Measurements from ENCODE around the gene KCNQ5. TPM values are rescaled to one million over a fixed set of nuclear protein-coding genes. Genes with fewer than 3 reads are reported as not detected.

The KCNQ5 gene
- total and polyA plus RNA-seq, 9 donors: 0.28 to 0.86 (median 0.57) TPM

DNA sequence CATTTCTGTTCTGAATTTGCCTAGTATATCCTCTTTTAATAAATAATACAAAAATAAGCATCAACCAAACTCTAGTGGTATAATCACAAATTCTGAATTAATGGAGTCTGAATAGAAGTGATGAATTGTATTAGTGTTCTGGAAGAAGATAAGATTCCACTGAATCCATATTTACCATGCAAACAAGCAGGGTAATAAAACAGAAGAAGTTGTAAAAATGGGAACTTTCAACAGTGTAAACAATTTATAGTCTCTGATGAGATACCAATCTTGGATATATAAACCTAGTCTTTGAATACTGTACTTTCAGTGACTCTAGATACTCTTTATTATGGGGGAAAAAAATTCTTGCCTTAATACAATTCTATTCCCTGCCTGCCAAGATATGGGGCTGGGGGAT, 405.8 kb downstream of the KCNQ5 start:
- Histone ChIP-seq H3K4me3 (ENCODE audit: low read length) (no peak overlapping the region), H3K27me3 (ENCODE audit: control insufficient read depth, insufficient read depth, low read length) (no peaks in the 10 kb centered on the region), H3K36me3 (ENCODE audit: control insufficient read depth, insufficient read depth, low read length) (no peaks in the 10 kb centered on the region), H3K9me3 (replicated peaks; ENCODE audit: control insufficient read depth, low read depth, low read length) (no peaks in the 10 kb centered on the region), H3K27ac (ENCODE audit: low read length) (no peak overlapping the region), H3K4me1 (ENCODE audit: control insufficient read depth, insufficient read depth, low read length) (no peaks in the 10 kb centered on the region)
- DNase-seq: no peak

GRCh38 chr6:73028124-73028766, 406.4 kb downstream of the KCNQ5 start:
- no peaks in the 10 kb centered on the region for H3K4me1 ChIP-seq (ENCODE audit: control insufficient read depth, insufficient read depth, low read length)
- no peaks in the 10 kb centered on the region for H3K27me3 ChIP-seq (ENCODE audit: control insufficient read depth, insufficient read depth, low read length)
- no peak overlapping the region for H3K4me3 ChIP-seq (ENCODE audit: low read length)
- H3K27ac ChIP-seq (ENCODE audit: low read length): no peak overlapping the region
- H3K9me3 ChIP-seq (replicated peaks; ENCODE audit: control insufficient read depth, low read depth, low read length): no peaks in the 10 kb centered on the region
- DNase-seq: no peak
- 0% methylated on average over 2 of the region's 8 CpGs for WGBS (ENCODE audit: insufficient coverage)
- no peaks in the 10 kb centered on the region for H3K36me3 ChIP-seq (ENCODE audit: control insufficient read depth, insufficient read depth, low read length)

DNA sequence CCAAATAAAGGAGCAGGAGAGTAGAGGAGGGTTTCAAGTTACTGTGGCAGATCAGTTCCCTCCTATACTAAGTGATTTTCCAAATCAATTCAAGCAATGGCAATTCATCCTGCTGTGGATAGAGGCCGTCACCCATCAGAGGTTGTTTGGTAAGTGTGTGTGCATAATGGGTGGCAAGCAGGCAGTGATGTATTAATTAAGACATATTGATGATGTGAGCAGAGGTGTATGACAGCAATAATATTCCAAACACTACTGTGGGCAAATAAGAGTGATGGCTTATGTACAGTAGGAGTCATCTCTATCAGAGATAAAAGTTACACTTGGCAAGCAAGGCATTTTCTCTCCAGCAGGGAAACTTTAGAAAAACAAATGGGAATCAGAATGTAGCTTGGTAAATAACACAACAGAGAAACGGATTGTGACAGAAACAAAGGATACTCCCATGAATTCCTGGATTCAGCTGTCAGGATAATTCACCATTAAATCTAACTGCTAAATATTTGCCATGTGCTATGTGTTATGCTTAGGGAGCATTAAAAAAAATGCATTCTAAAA, 407.1 kb downstream of the KCNQ5 start:
- Histone ChIP-seq H3K4me3 (ENCODE audit: low read length) (no peak overlapping the region), H3K4me1 (ENCODE audit: control insufficient read depth, insufficient read depth, low read length) (no peaks in the 10 kb centered on the region), H3K27me3 (ENCODE audit: control insufficient read depth, insufficient read depth, low read length) (no peaks in the 10 kb centered on the region), H3K9me3 (replicated peaks; ENCODE audit: control insufficient read depth, low read depth, low read length) (no peaks in the 10 kb centered on the region), H3K36me3 (ENCODE audit: control insufficient read depth, insufficient read depth, low read length) (no peaks in the 10 kb centered on the region), H3K27ac (ENCODE audit: low read length) (no peak overlapping the region)
- DNase-seq: no peak
- no CpG with 5 or more reads among the region's 2 CpGs for WGBS (ENCODE audit: insufficient coverage)

- H3K27ac ChIP-seq (ENCODE audit: low read length): no peak overlapping the region
- no peaks in the 10 kb centered on the region for H3K36me3 ChIP-seq (ENCODE audit: control insufficient read depth, insufficient read depth, low read length)
- H3K4me3 ChIP-seq (ENCODE audit: low read length): no peak overlapping the region
- no peak for DNase-seq
- H3K9me3 ChIP-seq (replicated peaks; ENCODE audit: control insufficient read depth, low read depth, low read length): no peaks in the 10 kb centered on the region
- H3K4me1 ChIP-seq (ENCODE audit: control insufficient read depth, insufficient read depth, low read length): no peaks in the 10 kb centered on the region
- no peaks in the 10 kb centered on the region for H3K27me3 ChIP-seq (ENCODE audit: control insufficient read depth, insufficient read depth, low read length)
Measured at GRCh38 chr6:73030257-73030656, 408.4 kb downstream of the KCNQ5 start.

- no peaks in the 10 kb centered on the region for H3K27me3 ChIP-seq (ENCODE audit: control insufficient read depth, insufficient read depth, low read length)
- 86% methylated on average over 2 of the region's 9 CpGs for WGBS (ENCODE audit: insufficient coverage)
- DNase-seq: no peak
Measured at GRCh38 chr6:73030791-73031782, 409.2 kb downstream of the KCNQ5 start.

GRCh38 chr6:73032586-73032985, 410.7 kb downstream of the KCNQ5 start:
- Histone ChIP-seq H3K9me3 (replicated peaks; ENCODE audit: control insufficient read depth, low read depth, low read length) (no peaks in the 10 kb centered on the region), H3K27ac (ENCODE audit: low read length) (no peak overlapping the region), H3K4me1 (ENCODE audit: control insufficient read depth, insufficient read depth, low read length) (no peaks in the 10 kb centered on the region), H3K36me3 (ENCODE audit: control insufficient read depth, insufficient read depth, low read length) (no peaks in the 10 kb centered on the region), H3K27me3 (ENCODE audit: control insufficient read depth, insufficient read depth, low read length) (no peaks in the 10 kb centered on the region), H3K4me3 (ENCODE audit: low read length) (no peak overlapping the region)
- DNase-seq: no peak
- WGBS (ENCODE audit: insufficient coverage): no CpG with 5 or more reads among the region's 2 CpGs

More at GRCh38 chr6:73030791-73031782, 409.2 kb downstream of the KCNQ5 start:
- Histone ChIP-seq H3K27ac (ENCODE audit: low read length) (no peak overlapping the region), H3K36me3 (ENCODE audit: control insufficient read depth, insufficient read depth, low read length) (no peaks in the 10 kb centered on the region), H3K4me3 (ENCODE audit: low read length) (no peak overlapping the region), H3K9me3 (replicated peaks; ENCODE audit: control insufficient read depth, low read depth, low read length) (no peaks in the 10 kb centered on the region), H3K4me1 (ENCODE audit: control insufficient read depth, insufficient read depth, low read length) (no peaks in the 10 kb centered on the region)

DNA sequence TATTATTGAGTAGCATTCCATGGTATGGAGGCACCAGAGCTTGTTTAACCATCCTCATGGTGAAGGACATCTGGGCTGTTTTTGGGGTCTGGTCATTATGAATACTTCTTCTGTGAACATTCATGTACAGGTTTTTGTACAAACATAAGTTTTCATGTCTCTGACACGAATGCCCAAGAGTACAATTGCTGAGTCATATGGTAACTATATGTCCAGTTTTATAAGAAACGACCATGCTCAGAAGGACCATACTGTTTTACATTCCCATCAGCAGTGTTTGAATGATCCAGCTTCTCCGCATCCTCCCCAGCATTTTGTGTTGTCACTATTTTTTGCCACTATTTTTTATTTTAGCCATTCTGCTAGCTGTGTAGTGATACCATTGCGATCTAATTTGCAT, 414.8 kb downstream of the KCNQ5 start:
- DNase-seq: no peak
- Histone ChIP-seq H3K27ac (ENCODE audit: low read length) (no peak overlapping the region), H3K27me3 (ENCODE audit: control insufficient read depth, insufficient read depth, low read length) (no peaks in the 10 kb centered on the region), H3K9me3 (replicated peaks; ENCODE audit: control insufficient read depth, low read depth, low read length) (no peaks in the 10 kb centered on the region), H3K36me3 (ENCODE audit: control insufficient read depth, insufficient read depth, low read length) (no peaks in the 10 kb centered on the region), H3K4me3 (ENCODE audit: low read length) (no peak overlapping the region), H3K4me1 (ENCODE audit: control insufficient read depth, insufficient read depth, low read length) (no peaks in the 10 kb centered on the region)
- no CpG with 5 or more reads among the region's 4 CpGs for WGBS (ENCODE audit: insufficient coverage)

DNA sequence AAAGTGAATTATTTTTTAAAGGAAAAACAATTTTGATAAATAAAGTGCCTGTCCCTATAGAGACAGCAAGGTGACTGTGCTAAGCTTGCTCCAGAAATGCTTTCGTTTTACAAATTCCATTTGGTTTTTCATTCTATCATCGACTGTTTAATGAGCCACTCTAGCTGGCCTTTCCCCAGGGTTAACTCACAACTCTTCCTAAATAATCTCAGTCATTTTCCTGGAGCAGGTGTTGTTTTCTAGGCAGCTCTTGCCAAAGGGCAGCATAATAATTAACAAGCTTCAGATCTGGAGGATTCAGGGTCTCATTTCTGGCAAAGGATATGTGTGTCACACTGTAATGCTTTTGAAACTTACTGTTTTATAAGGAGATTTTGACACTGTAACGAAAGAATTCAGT, 419.2 kb downstream of the KCNQ5 start:
- H3K27ac ChIP-seq (ENCODE audit: low read length): no peak overlapping the region
- H3K9me3 ChIP-seq (replicated peaks; ENCODE audit: control insufficient read depth, low read depth, low read length): no peaks in the 10 kb centered on the region
- WGBS (ENCODE audit: insufficient coverage): 13% methylated on average over 2 of the region's 3 CpGs
- no peaks in the 10 kb centered on the region for H3K27me3 ChIP-seq (ENCODE audit: control insufficient read depth, insufficient read depth, low read length)
- DNase-seq: peak; percentile 25
- no peak overlapping the region for H3K4me3 ChIP-seq (ENCODE audit: low read length)
- no peaks in the 10 kb centered on the region for H3K4me1 ChIP-seq (ENCODE audit: control insufficient read depth, insufficient read depth, low read length)
- H3K36me3 ChIP-seq (ENCODE audit: control insufficient read depth, insufficient read depth, low read length): no peaks in the 10 kb centered on the region

- no CpG with 5 or more reads among the region's 1 CpG for WGBS (ENCODE audit: insufficient coverage)
- Histone ChIP-seq H3K27ac (ENCODE audit: low read length) (no peak overlapping the region), H3K27me3 (ENCODE audit: control insufficient read depth, insufficient read depth, low read length) (no peaks in the 10 kb centered on the region), H3K9me3 (replicated peaks; ENCODE audit: control insufficient read depth, low read depth, low read length) (no peaks in the 10 kb centered on the region), H3K4me1 (ENCODE audit: control insufficient read depth, insufficient read depth, low read length) (no peaks in the 10 kb centered on the region), H3K4me3 (ENCODE audit: low read length) (no peak overlapping the region), H3K36me3 (ENCODE audit: control insufficient read depth, insufficient read depth, low read length) (no peaks in the 10 kb centered on the region)
- DNase-seq: no peak
Measured at GRCh38 chr6:73042892-73043291, 421.0 kb downstream of the KCNQ5 start.

DNA sequence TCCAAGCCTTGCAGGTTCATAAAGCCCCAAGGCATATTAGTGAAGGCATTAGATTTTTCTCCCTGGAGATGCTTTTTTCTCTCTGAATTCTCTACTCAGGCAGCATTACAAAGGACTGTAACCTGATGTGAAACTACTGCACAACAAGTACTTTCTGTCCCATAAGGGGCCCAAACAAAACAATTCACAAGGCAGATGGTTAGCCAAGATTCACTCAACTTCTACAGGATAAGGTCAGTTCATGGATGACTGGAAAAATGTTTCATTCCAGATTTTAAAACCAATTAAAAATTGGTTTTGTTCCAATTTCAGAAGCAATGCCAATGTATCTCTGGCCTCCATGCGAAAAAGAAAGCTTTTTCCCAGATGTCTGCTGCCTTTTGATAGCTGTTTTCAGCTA, 421.6 kb downstream of the KCNQ5 start:
- H3K4me3 ChIP-seq (ENCODE audit: low read length): no peak overlapping the region
- H3K36me3 ChIP-seq (ENCODE audit: control insufficient read depth, insufficient read depth, low read length): no peaks in the 10 kb centered on the region
- WGBS (ENCODE audit: insufficient coverage): no CpG with 5 or more reads among the region's 1 CpG
- H3K9me3 ChIP-seq (replicated peaks; ENCODE audit: control insufficient read depth, low read depth, low read length): no peaks in the 10 kb centered on the region
- H3K27ac ChIP-seq (ENCODE audit: low read length): no peak overlapping the region
- no peak for DNase-seq
- no peaks in the 10 kb centered on the region for H3K4me1 ChIP-seq (ENCODE audit: control insufficient read depth, insufficient read depth, low read length)
- no peaks in the 10 kb centered on the region for H3K27me3 ChIP-seq (ENCODE audit: control insufficient read depth, insufficient read depth, low read length)
